ENCODE measurements around the gene CDK11A.

CDK11A gene

GRCh38 chr1:1724035-1724864, at the start of gene CDK11A:
Gene CDK11A, minus strand, starts transcription at chr1:1724357. Its CDS starts 1,539 bp downstream, at chr1:1722818.
- DNase-seq = peak; percentile 85

GRCh38 chr1:1773874-1774273, 49.7 kb upstream of the CDK11A start:
- no peak for DNase-seq

- no peak for DNase-seq
These were observed 46.9 kb upstream of the CDK11A start for GRCh38 chr1:1771096-1771495.

- no peak for DNase-seq
These were observed 45.9 kb upstream of the CDK11A start for GRCh38 chr1:1770102-1770501.

- DNase-seq = no peak
These were observed 44.3 kb upstream of the CDK11A start for GRCh38 chr1:1768249-1768992.

GRCh38 chr1:1764876-1765470, 40.8 kb upstream of the CDK11A start:
- no peak for DNase-seq

DNA sequence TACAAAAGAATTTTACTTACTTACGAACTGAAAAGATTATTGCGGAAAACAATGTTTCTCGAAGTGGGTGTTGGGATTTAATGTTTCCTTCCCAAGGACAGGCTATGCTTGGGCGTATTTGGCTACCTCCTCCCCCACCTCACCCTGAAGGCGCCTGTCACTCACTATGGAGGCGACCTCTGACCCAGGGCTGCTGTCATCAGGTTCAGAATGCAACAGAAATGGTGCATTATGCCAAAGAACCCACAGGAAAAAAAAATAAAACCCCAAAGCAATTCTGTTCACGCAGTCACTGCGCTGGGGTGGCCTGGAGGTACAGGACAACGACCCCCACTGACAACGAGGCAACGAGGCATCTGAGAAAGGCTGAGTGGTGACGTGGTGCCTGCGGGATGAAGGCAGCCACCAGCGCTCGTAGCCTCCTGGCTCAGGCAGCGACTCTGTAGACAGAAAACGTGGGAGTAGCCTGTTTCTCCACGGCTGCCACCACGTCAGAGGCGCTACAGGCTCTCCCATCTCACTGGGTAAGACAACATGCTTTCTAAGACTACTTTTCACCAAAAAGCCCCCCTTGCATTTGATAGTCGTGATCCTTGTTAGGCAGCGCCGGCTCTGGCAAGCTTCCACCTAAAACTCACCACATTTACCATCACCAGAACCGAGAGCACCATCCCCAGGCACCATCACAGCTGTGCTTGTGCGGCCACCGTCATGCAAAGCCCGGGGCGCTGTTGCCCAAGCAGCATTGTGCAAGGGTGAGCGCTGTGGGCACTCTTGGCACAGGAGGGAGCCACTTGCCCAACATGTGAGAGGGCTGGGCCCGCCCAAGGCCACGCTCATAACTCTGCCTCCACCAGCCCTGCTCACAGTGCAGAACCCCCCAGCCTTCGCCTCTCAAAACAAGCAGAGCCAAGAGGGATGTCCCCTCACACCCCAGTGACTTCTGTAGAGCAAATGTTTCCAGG, 39.8 kb upstream of the CDK11A start:
- no peak for DNase-seq

GRCh38 chr1:1761504-1762376, 37.6 kb upstream of the CDK11A start:
- DNase-seq = no peak

- DNase-seq = no peak
These were observed 36.6 kb upstream of the CDK11A start for GRCh38 chr1:1760715-1761114.

DNA sequence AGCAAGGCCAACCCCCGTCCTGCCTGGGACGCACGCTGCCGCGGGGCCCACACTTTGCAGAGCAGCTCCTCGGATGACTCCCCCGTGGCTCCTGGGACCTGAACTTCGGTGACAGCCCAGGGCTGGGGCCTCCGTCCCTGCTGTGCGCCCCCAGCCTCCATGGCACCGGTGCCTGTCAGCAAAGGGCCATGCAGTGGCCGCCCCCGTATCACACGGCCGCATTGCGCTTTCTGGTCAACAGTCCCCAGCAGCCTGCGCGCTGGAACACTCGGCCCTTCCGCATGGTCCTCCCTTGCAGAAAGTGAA, 36.1 kb upstream of the CDK11A start:
- DNase-seq = no peak

GRCh38 chr1:1759456-1760344, 35.5 kb upstream of the CDK11A start:
- DNase-seq = no peak

GRCh38 chr1:1758692-1759455, 34.7 kb upstream of the CDK11A start:
- DNase-seq = no peak

GRCh38 chr1:1758059-1758621, 34.0 kb upstream of the CDK11A start:
- DNase-seq = no peak

DNA sequence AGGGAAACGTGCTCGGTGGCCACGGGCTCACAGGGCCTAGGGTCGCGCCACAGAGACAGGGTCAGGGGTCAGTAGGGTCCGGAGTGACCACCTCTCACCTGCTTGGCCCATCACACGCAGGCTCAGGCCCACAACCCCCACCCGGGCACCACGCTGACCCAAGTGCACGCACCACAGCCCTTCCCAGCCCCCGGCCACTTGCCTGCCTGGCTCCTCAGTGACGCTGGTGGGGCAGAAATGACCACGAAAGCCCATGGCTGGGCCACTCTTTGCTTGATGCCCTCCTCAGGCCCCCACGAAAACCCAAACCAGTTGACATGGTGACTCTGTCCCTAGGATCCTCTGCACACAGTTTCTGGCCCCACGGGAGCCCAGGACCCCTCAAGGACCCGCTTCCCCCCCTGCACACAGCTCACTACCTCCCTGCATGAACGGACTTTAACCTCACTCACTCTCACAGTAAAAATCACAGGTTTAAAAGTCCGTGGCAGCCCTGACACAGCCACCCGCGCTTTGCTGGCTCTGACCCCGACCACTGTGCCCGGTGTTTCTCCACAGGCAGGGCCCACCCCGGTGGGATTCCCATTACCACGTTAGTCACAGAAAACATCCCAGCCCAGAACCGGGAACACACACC, 33.4 kb upstream of the CDK11A start:
- no peak for DNase-seq

DNA sequence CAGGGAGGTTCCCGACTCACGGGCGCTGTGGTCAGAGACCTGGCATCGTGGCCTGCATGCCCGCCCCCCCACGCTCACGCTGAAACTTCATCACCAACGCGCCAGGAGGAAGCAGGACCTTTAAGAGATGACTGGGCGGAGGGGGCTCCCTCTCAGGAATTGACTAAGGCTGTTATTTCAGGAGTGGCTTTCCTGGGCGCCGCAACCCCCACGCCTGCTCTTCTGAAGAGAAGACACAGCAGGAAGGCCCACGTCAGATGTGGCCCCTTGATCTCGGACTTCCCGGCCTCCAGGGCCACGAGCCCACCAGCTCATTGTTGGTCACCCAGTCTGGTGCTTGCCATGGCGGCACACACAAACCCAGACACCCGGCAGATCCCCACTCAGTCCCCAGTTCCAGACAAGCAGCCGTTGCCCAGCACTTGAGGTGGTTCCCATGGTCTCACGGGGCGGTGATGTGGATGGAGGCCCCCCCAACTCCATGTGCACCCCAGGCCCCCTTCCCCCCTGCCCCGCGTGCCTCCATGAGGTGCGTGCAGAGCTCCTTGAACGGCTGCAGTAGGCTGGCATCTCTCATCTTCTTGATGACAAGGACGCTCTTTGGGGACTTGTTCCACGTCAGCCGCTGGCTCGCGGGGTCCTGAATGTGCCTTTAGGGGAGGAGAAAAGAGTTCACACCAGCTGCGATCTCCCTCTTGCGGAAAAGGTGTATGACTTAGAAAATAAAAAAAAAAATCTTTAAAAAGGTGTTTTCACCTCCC, 32.7 kb upstream of the CDK11A start:
- DNase-seq = no peak

GRCh38 chr1:1755852-1756251, 31.7 kb upstream of the CDK11A start:
- DNase-seq = no peak

DNA sequence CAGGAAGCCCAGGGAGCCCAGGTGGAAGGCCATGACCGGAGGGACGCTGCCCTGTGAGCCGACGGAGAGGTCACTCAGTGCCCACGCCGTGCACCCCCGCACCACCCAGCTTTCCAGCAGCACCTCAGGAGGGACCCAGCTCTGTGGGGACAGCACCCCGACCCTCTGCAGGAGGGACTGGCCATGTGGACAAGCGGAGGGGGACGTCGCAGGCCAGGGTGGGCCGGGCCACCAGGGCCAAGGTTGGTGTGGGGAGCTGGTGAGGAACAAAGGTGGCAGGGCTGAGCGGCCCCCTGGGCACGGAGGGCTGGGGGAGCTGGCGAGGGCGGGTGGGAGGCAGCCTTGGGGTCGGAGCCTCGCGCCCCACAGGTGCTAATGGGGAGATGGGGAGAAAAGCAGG, 31.3 kb upstream of the CDK11A start:
- no peak for DNase-seq

All from NCI-H1417 treated with DMSO at 0.1 percent for 48 hours (cell line).